Stromal cell of bone marrow (primary cell): ENCODE results near the gene RXYLT1.
"Not testable (repeated sequence)": the region's sequence is repeated elsewhere in the genome, so short reads cannot be mapped to it uniquely, and the experiment has no call there.

Source experiments
- DNase-seq: peaks from one replicate; pipeline ENCODE4 v3.0.0-alpha.2; 2012; ENCODE audit warnings: low read depth

Gene RXYLT1

DNA sequence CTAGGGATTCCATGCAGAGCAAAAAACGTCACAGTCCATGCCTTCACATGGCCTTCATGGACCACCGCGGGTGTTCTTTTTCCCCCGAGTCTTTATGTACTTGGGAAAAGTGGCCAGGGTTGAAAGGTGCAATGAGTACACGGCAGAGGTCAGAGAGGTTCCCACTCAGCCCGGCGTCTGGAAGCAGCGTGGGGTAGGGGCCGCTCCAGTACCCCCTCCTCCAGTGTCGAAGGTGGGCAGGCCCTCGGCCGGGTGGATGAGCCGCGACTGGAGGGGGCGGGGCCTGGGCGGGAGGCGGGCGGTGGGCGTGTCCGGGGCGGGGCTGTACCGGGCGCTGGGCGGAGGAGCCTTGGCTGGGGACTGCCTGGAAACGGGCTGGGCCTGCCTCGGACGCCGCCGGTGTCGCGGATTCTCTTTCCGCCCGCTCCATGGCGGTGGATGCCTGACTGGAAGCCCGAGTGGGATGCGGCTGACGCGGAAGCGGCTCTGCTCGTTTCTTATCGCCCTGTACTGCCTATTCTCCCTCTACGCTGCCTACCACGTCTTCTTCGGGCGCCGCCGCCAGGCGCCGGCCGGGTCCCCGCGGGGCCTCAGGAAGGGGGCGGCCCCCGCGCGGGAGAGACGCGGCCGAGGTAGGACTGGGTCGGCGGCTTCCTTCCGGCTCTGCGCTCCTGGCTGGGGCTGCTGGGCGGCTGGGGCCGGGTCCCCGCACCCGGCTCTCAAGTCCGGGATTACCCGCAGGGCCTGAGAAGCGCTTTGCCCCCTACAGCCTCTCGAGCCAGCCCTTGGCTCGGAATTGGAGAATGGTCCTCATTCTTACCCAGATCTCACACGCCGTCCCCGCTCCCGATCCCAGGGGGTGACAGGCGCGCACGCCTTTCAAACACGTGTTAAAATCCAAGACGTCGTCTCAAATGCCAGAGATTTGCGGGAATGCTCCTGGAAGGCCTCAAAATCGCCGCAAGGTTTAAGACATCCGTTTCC is at the start of gene RXYLT1:
Gene RXYLT1 (plus strand): TSS at position 412 of the 984 bp plus-strand sequence. CDS start 52 bp downstream, at position 464.
- peak; percentile 48 for DNase-seq

- DNase-seq, result not testable (repeated sequence)
Measured at GRCh38 chr12:63732779-63733178, 46.9 kb upstream of the RXYLT1 start.

DNA sequence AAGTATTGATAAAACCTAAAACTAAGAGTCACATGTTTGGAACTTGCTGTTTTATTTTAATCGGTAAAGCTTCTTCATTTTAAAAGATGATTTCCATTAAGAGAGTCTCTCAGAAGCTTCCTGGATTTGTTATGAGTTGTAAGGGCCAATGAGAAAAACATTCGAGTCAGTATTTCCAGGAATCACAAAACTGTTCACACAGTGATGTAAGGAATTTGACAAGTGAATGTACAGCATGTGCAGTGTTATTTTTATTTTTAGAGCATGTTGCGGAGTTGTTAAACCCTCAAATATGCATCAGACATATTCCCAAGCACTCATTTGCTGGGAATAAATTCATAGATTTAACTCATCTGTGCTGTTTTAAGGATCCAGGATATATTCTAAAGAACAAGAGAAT is 46.1 kb upstream of the RXYLT1 start:
- not testable (repeated sequence) for DNase-seq

DNA sequence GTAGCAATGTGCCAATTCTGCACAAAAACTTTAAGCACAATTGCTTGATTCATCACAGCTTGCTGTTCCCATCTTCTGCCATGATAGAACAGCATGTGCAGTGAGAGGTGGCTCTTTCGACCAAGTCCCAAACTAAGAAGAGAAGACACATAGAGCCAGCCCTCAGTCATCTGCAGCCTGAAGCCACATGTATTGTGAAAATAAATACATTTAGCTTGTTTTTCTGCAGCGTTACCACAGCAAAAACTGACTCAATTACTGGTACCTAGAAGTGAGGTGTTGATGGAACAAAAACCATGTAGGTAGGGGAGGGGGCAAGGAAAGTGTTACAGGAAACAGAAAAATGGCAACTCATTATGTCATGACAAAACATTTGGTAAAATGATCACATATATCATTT is 39.2 kb upstream of the RXYLT1 start:
- not testable (repeated sequence) for DNase-seq

DNA sequence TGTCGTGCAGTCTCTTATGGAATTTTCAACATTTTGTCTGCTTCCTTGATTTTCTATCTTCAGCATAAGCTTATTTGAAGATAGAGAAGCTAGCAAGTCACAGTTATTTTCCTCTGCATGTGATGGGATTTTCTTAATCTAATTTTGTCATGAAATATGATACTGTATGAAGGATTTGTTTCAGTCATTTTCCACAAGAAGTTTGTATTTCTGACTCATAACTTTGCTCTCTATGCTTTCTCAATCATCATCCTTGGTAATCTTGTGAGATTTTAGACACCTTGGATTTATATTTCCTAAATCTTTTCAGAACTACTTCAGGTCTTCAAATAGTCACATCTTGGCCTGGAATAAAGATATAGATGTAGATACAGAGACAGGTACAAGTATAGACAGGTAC is 38.3 kb upstream of the RXYLT1 start:
- not testable (repeated sequence) for DNase-seq

DNA sequence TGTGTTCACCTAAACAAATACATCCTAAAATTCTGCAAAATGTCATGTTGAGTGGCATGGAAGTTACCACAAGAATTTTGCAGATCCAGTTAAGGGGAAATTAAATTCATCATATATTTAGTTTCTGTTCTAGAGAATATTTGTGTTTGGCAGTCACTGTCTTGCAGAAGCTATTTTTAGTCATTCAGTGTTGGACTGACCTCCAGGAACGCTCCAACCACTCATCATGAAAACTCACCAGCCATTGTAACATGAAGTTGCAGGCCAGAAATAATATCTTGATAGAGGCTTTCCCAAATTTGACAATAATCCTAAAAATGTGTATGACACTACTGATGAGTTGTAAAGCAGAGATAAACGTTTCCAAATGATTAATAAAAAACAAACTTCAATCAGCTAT is 35.6 kb upstream of the RXYLT1 start:
- DNase-seq, result peak; percentile 26

DNA sequence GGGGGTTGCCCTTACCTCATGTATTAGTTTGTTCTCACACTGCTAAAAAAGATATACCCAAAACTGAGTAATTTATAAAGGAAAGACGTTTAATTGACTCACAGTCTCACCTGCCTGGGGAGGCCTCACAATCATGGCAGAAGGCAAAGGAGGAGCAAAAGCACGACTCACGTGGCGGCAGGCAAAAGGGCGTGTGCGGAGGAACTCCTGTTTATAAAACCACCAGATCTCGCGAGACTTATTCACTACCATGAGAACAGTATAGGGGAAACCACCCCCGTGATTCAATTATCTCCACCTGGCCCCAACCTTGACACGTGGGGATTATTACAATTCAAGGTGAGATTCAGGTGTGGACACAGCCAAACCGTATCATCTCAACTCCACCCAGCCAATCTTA is 33.2 kb upstream of the RXYLT1 start:
- not testable (repeated sequence) for DNase-seq

- not testable (repeated sequence) for DNase-seq
Measured at GRCh38 chr12:63747136-63747535, 32.6 kb upstream of the RXYLT1 start.

GRCh38 chr12:63747553-63747952 is 32.2 kb upstream of the RXYLT1 start:
- no peak for DNase-seq

DNA sequence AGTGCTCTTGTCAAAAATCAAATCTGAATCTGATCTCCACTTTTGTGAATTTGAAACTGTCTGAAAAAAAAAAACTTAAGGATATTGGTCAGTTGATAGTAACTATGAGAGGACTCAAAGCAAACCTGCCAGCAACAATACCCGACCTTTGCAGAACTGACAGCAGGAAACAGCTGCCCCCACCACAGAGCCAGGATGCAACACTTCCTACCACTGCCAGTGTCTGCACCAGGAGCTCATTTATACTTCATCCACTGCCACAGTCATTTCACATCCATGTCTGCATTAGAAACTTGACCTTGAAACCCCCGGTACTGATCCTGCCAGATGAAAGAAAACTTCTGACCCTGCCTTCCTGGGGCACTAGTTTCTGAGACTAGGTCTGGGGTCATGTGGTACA is 27.4 kb upstream of the RXYLT1 start:
- DNase-seq, result no peak

- peak; percentile 23 for DNase-seq
Measured at GRCh38 chr12:63752841-63753240, 26.9 kb upstream of the RXYLT1 start.

DNA sequence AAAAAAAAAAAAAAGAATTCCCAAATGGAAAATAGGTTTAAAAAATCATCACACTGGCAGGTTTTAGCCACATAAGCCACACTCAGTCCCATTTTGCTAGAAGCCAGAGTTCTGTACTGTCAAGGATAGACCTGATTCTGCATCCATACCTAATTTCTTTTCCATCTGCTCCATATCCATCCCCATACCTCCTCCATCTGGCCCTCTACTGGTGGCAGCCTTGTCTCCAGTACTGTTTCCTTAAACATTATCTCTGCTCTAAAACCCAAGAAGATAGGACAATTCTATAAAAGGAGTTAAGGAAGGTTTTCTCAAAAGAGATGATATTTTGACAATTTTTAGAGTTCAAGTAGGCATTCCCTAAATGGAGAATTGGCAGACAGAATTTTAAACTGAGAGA is 26.0 kb upstream of the RXYLT1 start:
- DNase-seq, result no peak

GRCh38 chr12:63764481-63764880 is 15.2 kb upstream of the RXYLT1 start:
- DNase-seq, result no peak

- no peak for DNase-seq
Measured at GRCh38 chr12:63766498-63766897, 13.2 kb upstream of the RXYLT1 start.

DNA sequence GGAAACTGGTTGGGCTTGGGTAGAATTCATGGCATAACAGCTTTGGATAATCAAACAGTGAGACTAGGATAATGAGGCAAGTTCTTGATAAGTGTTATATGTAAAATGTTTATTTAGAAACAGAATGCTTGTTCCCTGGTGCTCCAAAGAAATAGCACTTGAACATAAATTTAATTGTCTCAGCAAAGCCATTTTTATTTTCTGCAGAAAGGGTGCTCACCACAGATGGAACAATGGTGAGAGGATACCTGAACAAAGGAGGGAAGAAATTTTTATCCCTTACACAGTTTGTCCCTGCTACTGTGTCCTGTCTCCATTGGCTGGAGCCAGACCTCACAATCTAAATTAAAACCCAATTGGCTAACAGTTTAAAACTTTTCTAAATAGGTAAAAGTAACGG is 9.3 kb upstream of the RXYLT1 start:
- DNase-seq, result no peak

GRCh38 chr12:63777340-63777739 is 2.4 kb upstream of the RXYLT1 start:
- DNase-seq, result no peak

DNA sequence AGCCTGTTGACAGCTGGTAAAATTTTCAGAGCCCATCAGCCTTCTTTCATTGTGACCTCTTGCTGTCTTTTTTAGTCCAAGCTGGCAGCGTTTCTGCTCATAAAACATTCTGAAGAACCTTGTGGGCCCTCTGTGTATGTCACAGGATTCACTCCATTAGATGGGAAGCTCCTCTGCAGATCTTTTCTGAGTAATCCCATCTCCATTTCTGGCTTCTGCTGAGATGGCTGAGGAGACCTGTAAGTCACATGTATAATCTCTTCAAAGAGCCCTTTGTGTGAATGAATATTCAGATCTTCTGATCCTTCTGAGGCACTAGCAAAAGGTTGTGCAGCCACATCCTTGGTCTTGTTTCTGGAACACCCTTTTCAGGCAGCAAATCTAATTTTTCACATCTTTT is 2.8 kb downstream of the RXYLT1 start:
- DNase-seq, result no peak

GRCh38 chr12:63787306-63787705 is 7.6 kb downstream of the RXYLT1 start:
- DNase-seq, result no peak

DNA sequence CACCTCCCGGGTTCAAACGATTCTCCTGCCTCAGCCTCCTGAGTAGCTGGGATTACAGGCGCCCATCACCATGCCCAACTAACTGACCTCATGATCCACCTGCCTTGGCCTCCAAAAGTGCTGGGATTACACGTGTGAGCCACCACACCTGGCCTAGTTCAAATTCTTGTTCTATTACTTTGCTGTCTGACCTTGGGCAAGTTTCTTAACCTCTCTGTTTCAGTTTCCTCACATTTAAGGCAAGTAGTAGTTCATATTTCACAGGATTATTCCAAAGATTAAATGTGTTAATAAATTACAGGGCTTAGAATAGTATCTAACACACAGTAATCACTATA is 10.9 kb downstream of the RXYLT1 start:
- no peak for DNase-seq

DNA sequence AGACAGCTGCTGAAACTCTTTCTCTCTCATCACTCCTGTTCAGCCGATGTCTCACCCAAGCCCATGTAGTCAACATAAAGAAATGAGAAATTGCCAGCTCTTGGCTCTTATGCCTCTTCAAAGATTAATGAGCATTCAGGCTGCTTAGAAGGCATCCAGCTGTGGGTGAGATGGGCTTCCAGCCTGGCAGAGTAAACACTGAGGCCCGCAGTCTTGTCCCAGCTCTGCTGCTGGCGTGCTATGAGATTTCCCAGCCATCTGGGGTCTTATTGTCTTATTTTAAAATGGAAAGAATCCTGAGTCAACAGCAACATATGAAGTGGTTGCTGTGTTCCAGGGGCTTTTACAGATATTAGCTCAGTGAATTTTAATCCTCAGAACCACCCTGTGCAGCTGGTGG is 12.6 kb downstream of the RXYLT1 start:
- no peak for DNase-seq

- no peak for DNase-seq
Measured at GRCh38 chr12:63795032-63795687, 15.5 kb downstream of the RXYLT1 start.

GRCh38 chr12:63795944-63796343 is 16.2 kb downstream of the RXYLT1 start:
- DNase-seq, result no peak

- peak; percentile 18 for DNase-seq
Measured at GRCh38 chr12:63802012-63802608, 22.4 kb downstream of the RXYLT1 start.
